ENCODE measurements around the gene CAMKK2.

DNA sequence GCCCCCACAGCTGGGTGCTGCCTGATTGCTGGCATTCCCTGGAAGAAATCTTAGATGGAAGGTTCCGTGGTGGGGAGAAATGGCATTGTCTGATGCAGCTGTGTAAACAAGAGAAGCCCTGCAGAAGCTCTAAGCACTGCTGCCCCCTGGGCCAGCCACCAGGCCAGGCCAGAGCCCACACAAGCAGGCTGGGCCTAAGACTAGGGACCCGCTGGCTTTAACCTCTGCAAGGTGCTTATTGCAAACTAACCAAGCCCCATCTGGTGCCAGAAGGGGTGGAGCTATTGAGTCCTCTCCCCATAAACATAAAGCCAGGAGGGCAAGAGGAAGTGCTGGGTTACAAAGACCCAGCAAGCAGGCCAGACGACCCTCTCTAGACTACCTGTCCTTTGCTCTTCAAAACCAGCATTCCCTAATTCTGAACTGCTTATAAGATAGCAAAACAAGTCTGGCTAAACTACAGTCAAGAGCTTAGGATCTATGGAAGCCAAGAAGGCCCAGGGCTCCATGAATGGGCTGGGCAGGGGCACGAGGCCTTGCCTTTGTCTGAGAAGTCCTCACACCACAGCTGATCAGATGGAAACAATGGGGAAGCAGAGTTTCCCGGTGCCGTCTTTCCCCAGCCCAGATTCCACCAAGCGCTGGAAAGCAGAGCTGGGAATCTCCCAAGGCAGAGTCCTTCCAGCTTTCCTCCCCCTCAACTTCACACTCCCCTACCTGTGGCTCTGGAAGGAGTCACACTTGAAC, 57.7 kb downstream of the CAMKK2 start:
- TF ChIP-seq, protein P1, sequence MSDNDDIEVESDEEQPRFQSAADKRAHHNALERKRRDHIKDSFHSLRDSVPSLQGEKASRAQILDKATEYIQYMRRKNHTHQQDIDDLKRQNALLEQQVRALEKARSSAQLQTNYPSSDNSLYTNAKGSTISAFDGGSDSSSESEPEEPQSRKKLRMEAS (IDR thresholded peaks at IDR 0.05) = no peak
- TF ChIP-seq EGR1 (IDR thresholded peaks at IDR 0.05) (no peak), RAD21 (IDR thresholded peaks at IDR 0.05; ENCODE audit: low read depth) (no peak), EP300 (IDR thresholded peaks at IDR 0.05; ENCODE audit: borderline replicate concordance) (no peak), TAF1 (IDR thresholded peaks at IDR 0.05; ENCODE audit: low read depth) (no peak)
